Lower leg skin (tissue), 3 donors: ENCODE results near the gene SAPCD1.
"Not testable (repeated sequence)": the region's sequence is repeated elsewhere in the genome, so short reads cannot be mapped to it uniquely, and the experiment has no call there.

Experiments
- CTCF ChIP-seq, 3 donors: fragments of 450-650 bp; IDR thresholded peaks; one replicate each; pipeline ENCODE4 v1.5.1; 2016; ENCODE audit warnings: antibody characterized with exemption in 3 of 3, mild to moderate bottlenecking in 3 of 3, moderate library complexity in 2 of 3
- POLR2A ChIP-seq, 2 donors: fragments of 450-650 bp; IDR thresholded peaks; one replicate each; pipeline ENCODE4 v1.6.1; 2016 to 2017; ENCODE audit warnings: antibody characterized with exemption in 2 of 2, mild to moderate bottlenecking in 1 of 2, moderate library complexity in 1 of 2

DNA sequence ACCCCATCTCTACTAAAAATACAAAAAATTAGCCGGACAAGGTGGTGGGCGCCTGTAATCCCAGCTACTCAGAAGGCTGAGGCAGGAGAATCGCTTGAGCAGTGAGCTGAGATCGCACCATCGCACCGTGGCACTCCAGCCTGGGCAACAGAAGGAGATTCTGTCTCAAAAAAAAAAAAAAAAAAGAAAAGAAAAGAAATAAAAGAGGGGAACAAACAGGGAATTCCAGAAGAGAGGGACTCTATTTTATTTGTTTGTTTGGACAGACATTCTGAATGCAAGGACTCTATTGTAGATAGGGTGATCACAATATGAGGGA, 31.4 kb downstream of the SAPCD1 start:
- not testable (repeated sequence) for TF ChIP-seq CTCF, POLR2A (IDR thresholded peaks at IDR 0.05)
